HEK293T (cell line): Measurements from ENCODE around the gene PRR22.
"Not testable (repeated sequence)": the region's sequence is repeated elsewhere in the genome, so short reads cannot be mapped to it uniquely, and the experiment has no call there.

Experiments used
- CTCF ChIA-PET: fragments of 350-600 bp; formaldehyde crosslinking; extraction: SDS; loops from one replicate; lab custom pipeline; 2021; ENCODE audit warnings: antibody characterized with exemption, inconsistent platforms; lab: Yijun Ruan, JAX
- POLR2A ChIA-PET: fragments of 350-600 bp; formaldehyde crosslinking; extraction: SDS; loops from one replicate; lab custom pipeline; 2020; ENCODE audit warnings: antibody characterized with exemption, inconsistent platforms; lab: Yijun Ruan, JAX
- DNase-seq: peaks from one replicate; pipeline ENCODE4 v3.0.0; 2012; ENCODE audit warnings: mixed read lengths; ENCODE audit errors: extremely low spot score
- ARNT ChIP-seq: fragments of 450-650 bp; IDR thresholded peaks from 2 replicates; pipeline ENCODE4 v1.6.1; 2017; ENCODE audit warnings: mild to moderate bottlenecking
- BHLHE40 ChIP-seq: fragments of 450-650 bp; IDR thresholded peaks from 2 replicates; pipeline ENCODE4 v1.6.1; 2016; ENCODE audit warnings: mild to moderate bottlenecking, moderate library complexity, borderline replicate concordance
- CTBP1 ChIP-seq: fragments of 450-650 bp; IDR thresholded peaks from 2 replicates; pipeline ENCODE4 v1.6.1; 2016; ENCODE audit warnings: borderline replicate concordance
- ELF4 ChIP-seq: fragments of 450-650 bp; IDR thresholded peaks from 2 replicates; pipeline ENCODE4 v1.6.1; 2017; ENCODE audit warnings: antibody characterized with exemption
- FOXA1 ChIP-seq: fragments of 450-650 bp; IDR thresholded peaks from 2 replicates; pipeline ENCODE4 v1.6.1; 2016; ENCODE audit warnings: mild to moderate bottlenecking
- FOXK2 ChIP-seq: fragments of 450-650 bp; IDR thresholded peaks from 2 replicates; pipeline ENCODE4 v1.6.1; 2016; ENCODE audit warnings: mild to moderate bottlenecking
- FOXM1 ChIP-seq: fragments of 450-650 bp; IDR thresholded peaks from 2 replicates; pipeline ENCODE4 v1.6.1; 2017; ENCODE audit warnings: mild to moderate bottlenecking, borderline replicate concordance
- HDGF ChIP-seq: fragments of 450-650 bp; IDR thresholded peaks from 2 replicates; pipeline ENCODE4 v1.6.1; 2017; ENCODE audit warnings: antibody characterized with exemption, borderline replicate concordance
- L3MBTL2 ChIP-seq: fragments of 450-650 bp; conservative IDR thresholded peaks from 2 replicates; pipeline ENCODE4 v1.6.1; 2016; ENCODE audit warnings: mild to moderate bottlenecking
- LEF1 ChIP-seq: fragments of 450-650 bp; IDR thresholded peaks from 2 replicates; pipeline ENCODE4 v1.6.1; 2017; ENCODE audit warnings: mild to moderate bottlenecking, borderline replicate concordance
- NFRKB ChIP-seq: fragments of 450-650 bp; IDR thresholded peaks from 2 replicates; pipeline ENCODE4 v1.6.1; 2016; ENCODE audit warnings: mild to moderate bottlenecking, moderate library complexity
- PKNOX1 ChIP-seq: fragments of 450-650 bp; IDR thresholded peaks from 2 replicates; pipeline ENCODE4 v1.6.1; 2016
- SP1 ChIP-seq: fragments of 450-650 bp; IDR thresholded peaks from 2 replicates; pipeline ENCODE4 v1.6.1; 2017
- SUZ12 ChIP-seq: fragments of 450-650 bp; IDR thresholded peaks from 2 replicates; pipeline ENCODE4 v1.6.1; 2016; ENCODE audit warnings: mild to moderate bottlenecking
- TARDBP ChIP-seq: fragments of 450-650 bp; IDR thresholded peaks from 2 replicates; pipeline ENCODE4 v1.6.1; 2016
- ZNF384 ChIP-seq: fragments of 450-650 bp; IDR thresholded peaks from 2 replicates; pipeline ENCODE4 v1.6.1; 2016

The PRR22 gene

DNA sequence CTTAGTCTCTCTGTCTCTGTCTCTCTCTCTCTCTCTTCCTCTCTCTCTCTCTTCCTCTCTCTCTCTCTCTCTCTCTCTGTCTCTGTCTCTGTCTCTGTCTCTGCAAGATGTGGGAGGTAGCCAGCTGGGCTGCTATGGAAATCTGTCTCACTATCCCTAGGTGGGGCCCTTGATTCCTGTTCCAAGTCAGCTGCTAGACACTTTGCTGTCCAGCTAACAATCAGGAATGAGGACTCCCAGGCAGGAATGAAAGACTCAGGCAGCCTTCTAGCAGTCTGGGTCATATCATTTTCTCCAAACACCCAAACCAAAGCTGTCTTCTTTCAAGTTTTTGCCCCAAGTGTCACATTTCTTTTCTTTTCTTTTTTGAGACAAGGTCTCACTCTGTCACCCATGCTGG lies 40.9 kb downstream of the PRR22 start:
- CTCF ChIA-PET: interaction anchor here (1.1 kb wide), 1 partner anchor 60 kb away, joined by 3 read pairs; no protein-coding TSS in a partner anchor
- no peak for TF ChIP-seq CTBP1
- TF ChIP-seq SP1: no peak
- TF ChIP-seq FOXK2: no peak
- no peak for TF ChIP-seq L3MBTL2
- TF ChIP-seq LEF1: no peak
- TF ChIP-seq FOXA1: no peak
- no peak for TF ChIP-seq PKNOX1
- no peak for TF ChIP-seq SUZ12
- no peak for TF ChIP-seq BHLHE40
- no peak for TF ChIP-seq ELF4
- no peak for TF ChIP-seq ZNF384
- TF ChIP-seq HDGF: no peak
- TF ChIP-seq NFRKB: no peak
- TF ChIP-seq FOXM1: no peak
- no peak for TF ChIP-seq ARNT
- no peak for TF ChIP-seq TARDBP
- DNase-seq: no peak
- POLR2A ChIA-PET: interaction anchor here (1.3 to 1.5 kb wide), 2 partner anchors 23 to 85 kb away, joined by 3 to 4 read pairs; partner anchors contain the start of gene CATSPERD

- DNase-seq: no peak
- no peak for TF ChIP-seq FOXM1
- TF ChIP-seq NFRKB: no peak
- TF ChIP-seq ZNF384: no peak
- no peak for TF ChIP-seq TARDBP
- TF ChIP-seq SP1: no peak
- ChIA-PET CTCF (no interaction called here), POLR2A (no interaction called here)
Measured at GRCh38 chr19:5742051-5742450, 42.5 kb downstream of the PRR22 start.

DNA sequence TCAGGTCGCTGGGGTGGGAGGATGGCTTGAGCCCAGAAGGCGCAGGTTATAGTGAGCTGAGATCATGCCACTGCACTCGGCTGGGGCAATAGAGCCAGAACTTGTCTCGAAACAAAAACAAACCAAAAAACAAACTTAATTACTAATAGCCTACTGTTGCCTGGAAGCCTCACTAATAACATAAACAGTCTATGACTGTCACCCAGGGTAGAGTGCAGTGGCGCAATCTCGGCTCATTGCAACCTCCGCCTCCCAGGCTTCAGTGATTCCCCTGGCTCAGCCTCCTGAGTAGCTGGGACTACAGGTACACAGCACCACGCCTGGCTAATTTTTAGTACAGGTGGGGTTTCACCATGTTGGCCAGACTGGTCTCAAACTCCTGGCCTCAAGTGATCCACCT lies 46.1 kb downstream of the PRR22 start:
- CTCF ChIA-PET: no interaction called here
- POLR2A ChIA-PET: interaction anchor here (1.2 kb wide), 1 partner anchor 18 kb away, joined by 3 read pairs; the partner anchor contains the start of genes CATSPERD and LONP1
- no peak for TF ChIP-seq CTBP1
- no peak for TF ChIP-seq LEF1
- TF ChIP-seq FOXA1: no peak
- no peak for TF ChIP-seq SUZ12
- DNase-seq: no peak

DNA sequence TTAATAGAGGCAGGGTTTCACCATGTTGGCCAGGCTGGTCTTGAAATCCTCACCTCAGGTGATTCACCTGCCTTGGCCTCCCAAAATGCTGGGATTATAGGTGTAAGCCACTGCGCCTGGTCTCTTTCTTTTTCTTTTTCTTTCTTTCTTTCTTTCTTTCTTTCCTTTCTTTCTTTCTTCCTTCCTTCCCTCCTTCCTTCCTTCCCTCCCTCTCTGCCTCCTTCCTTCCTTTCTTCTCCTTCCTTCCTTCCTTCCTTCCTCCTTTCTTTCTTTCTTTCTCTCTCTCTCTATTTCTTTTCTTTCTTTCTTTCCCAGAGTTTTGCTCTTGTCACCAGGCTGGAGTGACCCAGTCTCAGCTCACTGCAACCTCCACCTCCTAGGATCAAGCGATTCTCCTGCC lies 51.4 kb downstream of the PRR22 start:
- DNase-seq: not testable (repeated sequence)
- CTCF ChIA-PET: interaction anchor here (0.6 to 1.0 kb wide), 2 partner anchors 71 to 905 kb away, joined by 3 to 4 read pairs; no protein-coding TSS in a partner anchor
- POLR2A ChIA-PET: interaction anchor here (1.7 kb wide), 1 partner anchor 13 kb away, joined by 7 read pairs; the partner anchor contains the start of genes CATSPERD and LONP1
